Thymus (tissue), 11 donors: ENCODE data around the gene DOCK1. TPM values are rescaled to one million over a fixed set of nuclear protein-coding genes. Genes with fewer than 3 reads are reported as not detected.

Experiments
- DNase-seq, 9 donors: peaks; one replicate each; pipeline ENCODE4 v3.0.0-alpha.2; 2013; ENCODE audit warnings: low spot score in 9 of 9, low read depth in 6 of 9, missing footprints in 1 of 9
- H3K27ac ChIP-seq, 2 donors: one replicate each; pipeline ENCODE4 v1.5.1; 2013; ENCODE audit warnings: control low read depth in 1 of 2, low read depth in 1 of 2, low read length in 1 of 2, mild to moderate bottlenecking in 1 of 2, moderate library complexity in 1 of 2
- H3K27me3 ChIP-seq, 2 donors: one replicate each; pipeline ENCODE4 v1.5.1; 2013; ENCODE audit warnings: low read length in 1 of 2; ENCODE audit not compliant: control insufficient read depth in 2 of 2, insufficient read depth in 1 of 2
- H3K36me3 ChIP-seq, 2 donors: one replicate each; pipeline ENCODE4 v1.5.1; 2013; ENCODE audit warnings: low read length in 1 of 2, mild to moderate bottlenecking in 1 of 2, moderate library complexity in 1 of 2; ENCODE audit not compliant: control insufficient read depth in 2 of 2, insufficient read depth in 2 of 2
- H3K4me1 ChIP-seq, 2 donors: one replicate each; pipeline ENCODE4 v1.5.1; 2013; ENCODE audit warnings: low read length in 2 of 2; ENCODE audit not compliant: control insufficient read depth in 2 of 2, insufficient read depth in 2 of 2
- H3K4me3 ChIP-seq, 2 donors: one replicate each; pipeline ENCODE4 v1.5.1; 2013; ENCODE audit warnings: low read length in 2 of 2, control low read depth in 1 of 2, mild to moderate bottlenecking in 1 of 2
- H3K9me3 ChIP-seq, 2 donors: one replicate each; pipeline ENCODE4 v1.5.1; 2013; ENCODE audit warnings: low read length in 1 of 2, mild to moderate bottlenecking in 1 of 2; ENCODE audit not compliant: control insufficient read depth in 2 of 2, insufficient read depth in 1 of 2
- WGBS: extraction: QIAGEN DNeasy Blood & Tissue Kit; methylation state at CpG from one replicate; pipeline ENCODE4 v1.1.7; 2013; 5-methylcytosine and 5-hydroxymethylcytosine counted together
- polyA plus RNA-seq: library from polyadenylated mRNA; stranded (reverse); fragments of 200-250 nt; gene quantifications from one replicate; pipeline ENCODE4 v1.2.3, GENCODE V29; 2013
- total RNA-seq: library from RNA; stranded (reverse); fragments of 120-200 nt; gene quantifications from one replicate; pipeline ENCODE4 v1.2.4, GENCODE V29; 2013
- donor health status: healthy.

DOCK1 gene
- total and polyA plus RNA-seq, 2 donors = 10.2 to 11.7 TPM

- WGBS = 98% methylated on average over 9 of the region's 9 CpGs
- Histone ChIP-seq H3K4me1 (no peaks in the 10 kb centered on the region), H3K4me3 (no peak overlapping the region), H3K9me3 (no peaks in the 10 kb centered on the region), H3K36me3 (no peaks in the 10 kb centered on the region), H3K27ac (no peak overlapping the region), H3K27me3 (no peaks in the 10 kb centered on the region)
- no peak for DNase-seq
Observed at GRCh38 chr10:127027786-127028185, 122.6 kb downstream of the DOCK1 start.

- H3K9me3 ChIP-seq = no peaks in the 10 kb centered on the region
- H3K27me3 ChIP-seq = no peaks in the 10 kb centered on the region
- no peaks in the 10 kb centered on the region for H3K36me3 ChIP-seq
- no peaks in the 10 kb centered on the region for H3K4me1 ChIP-seq
- WGBS = 96% methylated on average over 8 of the region's 8 CpGs
- DNase-seq = no peak
- no peak overlapping the region for H3K27ac ChIP-seq
- no peak overlapping the region for H3K4me3 ChIP-seq
Observed at GRCh38 chr10:127028556-127028955, 123.3 kb downstream of the DOCK1 start.

DNA sequence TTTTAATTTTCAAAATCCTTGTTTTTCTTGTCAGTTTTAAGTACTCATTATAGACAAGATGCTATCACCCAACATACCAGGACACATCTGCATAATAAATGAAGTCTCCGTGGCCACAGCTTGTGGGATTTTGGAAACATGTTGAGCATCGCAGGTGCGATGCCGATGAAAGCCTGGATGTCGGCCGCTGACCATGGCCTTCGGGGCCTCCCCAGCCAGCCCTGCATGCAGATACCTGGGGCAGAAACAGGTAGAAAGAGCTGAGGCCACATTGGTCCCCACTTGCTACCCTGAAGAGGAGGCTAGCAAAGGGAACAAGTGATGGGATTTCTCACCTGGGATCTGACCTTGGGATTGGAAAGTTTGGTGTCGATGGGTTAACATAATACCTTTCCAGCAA, 123.8 kb downstream of the DOCK1 start:
- WGBS = 98% methylated on average over 8 of the region's 8 CpGs
- no peaks in the 10 kb centered on the region for H3K9me3 ChIP-seq
- no peak overlapping the region for H3K27ac ChIP-seq
- no peak overlapping the region for H3K4me3 ChIP-seq
- H3K36me3 ChIP-seq = no peaks in the 10 kb centered on the region
- no peaks in the 10 kb centered on the region for H3K27me3 ChIP-seq
- DNase-seq = no peak
- no peaks in the 10 kb centered on the region for H3K4me1 ChIP-seq

- no peaks in the 10 kb centered on the region for H3K4me1 ChIP-seq
- no peaks in the 10 kb centered on the region for H3K9me3 ChIP-seq
- H3K27ac ChIP-seq = no peak overlapping the region
- DNase-seq = no peak
- H3K36me3 ChIP-seq = no peaks in the 10 kb centered on the region
- no peak overlapping the region for H3K4me3 ChIP-seq
- no peaks in the 10 kb centered on the region for H3K27me3 ChIP-seq
- WGBS = 94% methylated on average over 12 of the region's 12 CpGs
Observed at GRCh38 chr10:127033216-127034033, 128.2 kb downstream of the DOCK1 start.

- H3K36me3 ChIP-seq = no peaks in the 10 kb centered on the region
- no peaks in the 10 kb centered on the region for H3K27me3 ChIP-seq
- H3K4me3 ChIP-seq = no peak overlapping the region
- no peaks in the 10 kb centered on the region for H3K4me1 ChIP-seq
- DNase-seq = no peak
- H3K9me3 ChIP-seq = no peaks in the 10 kb centered on the region
- WGBS = 92% methylated on average over 7 of the region's 7 CpGs
- no peak overlapping the region for H3K27ac ChIP-seq
Observed at GRCh38 chr10:127034034-127034633, 128.9 kb downstream of the DOCK1 start.

GRCh38 chr10:127034790-127035189, 129.6 kb downstream of the DOCK1 start:
- Histone ChIP-seq H3K27ac (no peak overlapping the region), H3K36me3 (no peaks in the 10 kb centered on the region), H3K4me3 (no peak overlapping the region), H3K9me3 (no peaks in the 10 kb centered on the region), H3K27me3 (no peaks in the 10 kb centered on the region), H3K4me1 (no peaks in the 10 kb centered on the region)
- DNase-seq = no peak
- 95% methylated on average over 5 of the region's 5 CpGs for WGBS

DNA sequence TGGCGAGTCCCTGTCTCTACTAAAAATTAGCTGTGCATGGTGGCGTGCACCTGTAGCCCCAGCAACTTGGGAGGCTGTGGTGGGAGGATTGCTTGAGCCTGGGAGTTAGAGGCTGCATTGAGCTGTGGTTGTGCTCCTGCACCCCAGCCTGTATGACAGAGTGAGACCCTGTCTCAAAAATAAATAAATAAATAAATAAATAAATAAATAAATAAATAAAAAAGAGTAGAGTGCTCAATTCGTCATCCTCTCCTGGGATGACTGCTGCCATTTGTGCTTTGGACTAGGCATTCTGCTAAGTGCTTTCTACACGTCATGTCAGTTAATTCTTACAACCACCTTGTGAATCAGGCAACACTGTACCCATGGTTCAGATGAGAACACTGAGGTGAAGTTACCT, 130.6 kb downstream of the DOCK1 start:
- DNase-seq = no peak
- 96% methylated on average over 4 of the region's 4 CpGs for WGBS
- no peak overlapping the region for H3K27ac ChIP-seq

GRCh38 chr10:127036987-127037386, 131.8 kb downstream of the DOCK1 start:
- no peak overlapping the region for H3K4me3 ChIP-seq
- WGBS = 99% methylated on average over 4 of the region's 4 CpGs
- no peaks in the 10 kb centered on the region for H3K4me1 ChIP-seq
- no peaks in the 10 kb centered on the region for H3K36me3 ChIP-seq
- DNase-seq = no peak
- no peaks in the 10 kb centered on the region for H3K9me3 ChIP-seq
- no peaks in the 10 kb centered on the region for H3K27me3 ChIP-seq
- H3K27ac ChIP-seq = no peak overlapping the region

More for the DNA sequence above, 130.6 kb downstream of the DOCK1 start:
- Histone ChIP-seq H3K4me3 (no peak overlapping the region), H3K4me1 (no peaks in the 10 kb centered on the region), H3K36me3 (no peaks in the 10 kb centered on the region), H3K27me3 (no peaks in the 10 kb centered on the region), H3K9me3 (no peaks in the 10 kb centered on the region)

- no peaks in the 10 kb centered on the region for H3K9me3 ChIP-seq
- DNase-seq = no peak
- WGBS = 97% methylated on average over 8 of the region's 8 CpGs
- no peaks in the 10 kb centered on the region for H3K4me1 ChIP-seq
- H3K36me3 ChIP-seq = no peaks in the 10 kb centered on the region
- no peaks in the 10 kb centered on the region for H3K27me3 ChIP-seq
- H3K27ac ChIP-seq = no peak overlapping the region
- no peak overlapping the region for H3K4me3 ChIP-seq
Observed at GRCh38 chr10:127039435-127039834, 134.2 kb downstream of the DOCK1 start.
